Right renal cortex interstitium (tissue), 3 donors: Measurements from ENCODE around the gene ABLIM2. TPM values are rescaled to one million over a fixed set of nuclear protein-coding genes. Genes with fewer than 3 reads are reported as not detected.

Experiments used
- DNase-seq, 3 donors: peaks; one replicate each; pipeline ENCODE4 v3.0.0-alpha.2; 2013; ENCODE audit warnings: low read depth in 3 of 3, low spot score in 2 of 3
- polyA plus RNA-seq, 3 donors: library from polyadenylated mRNA; unstranded; fragments of 120-200 nt; gene quantifications; one replicate each; pipeline ENCODE4 v1.2.1, GENCODE V29; 2013; ENCODE audit not compliant: insufficient read length in 3 of 3

ABLIM2 gene
- polyA plus RNA-seq, 3 donors = 6.5 to 7.2 (median 6.9) TPM

- DNase-seq = no peak
Measured at GRCh38 chr4:8089862-8090261, 68.8 kb downstream of the ABLIM2 start.

GRCh38 chr4:8088966-8089491, 69.6 kb downstream of the ABLIM2 start:
- no peak for DNase-seq

GRCh38 chr4:8087921-8088495, 70.6 kb downstream of the ABLIM2 start:
- DNase-seq = no peak

- no peak for DNase-seq
Measured at GRCh38 chr4:8086783-8087445, 71.7 kb downstream of the ABLIM2 start.

- no peak for DNase-seq
Measured at GRCh38 chr4:8085491-8086117, 73.0 kb downstream of the ABLIM2 start.

- DNase-seq = no peak
Measured at GRCh38 chr4:8084712-8085490, 73.7 kb downstream of the ABLIM2 start.

GRCh38 chr4:8084031-8084660, 74.5 kb downstream of the ABLIM2 start:
- no peak for DNase-seq

GRCh38 chr4:8083086-8083825, 75.4 kb downstream of the ABLIM2 start:
- no peak for DNase-seq

- no peak for DNase-seq
Measured at GRCh38 chr4:8082517-8083055, 76.0 kb downstream of the ABLIM2 start.

GRCh38 chr4:8081621-8082516, 76.7 kb downstream of the ABLIM2 start:
- DNase-seq = no peak

GRCh38 chr4:8081171-8081570, 77.4 kb downstream of the ABLIM2 start:
- no peak for DNase-seq

GRCh38 chr4:8080754-8081065, 77.9 kb downstream of the ABLIM2 start:
- no peak for DNase-seq

- no peak for DNase-seq
Measured at GRCh38 chr4:8079916-8080753, 78.5 kb downstream of the ABLIM2 start.

- no peak for DNase-seq
Measured at GRCh38 chr4:8079031-8079885, 79.4 kb downstream of the ABLIM2 start.

- no peak for DNase-seq
Measured at GRCh38 chr4:8078610-8079015, 80.0 kb downstream of the ABLIM2 start.

GRCh38 chr4:8078109-8078494, 80.5 kb downstream of the ABLIM2 start:
- no peak for DNase-seq
